NCI-H748 treated with DMSO at 0.1 percent for 48 hours (cell line): Measurements from ENCODE around the gene POLR2C.
"Not testable (repeated sequence)": the region's sequence is repeated elsewhere in the genome, so short reads cannot be mapped to it uniquely, and the experiment has no call there.

Source experiments
- DNase-seq: peaks from one replicate; lab custom pipeline; 2025; lab: John Stamatoyannopoulos, UW

POLR2C gene

GRCh38 chr16:57479976-57480753 lies 17.7 kb downstream of the POLR2C start:
- DNase-seq: no peak

- no peak for DNase-seq
These were observed 18.3 kb downstream of the POLR2C start for GRCh38 chr16:57480754-57481230.

- no peak for DNase-seq
These were observed 18.9 kb downstream of the POLR2C start for GRCh38 chr16:57481421-57481820.

- no peak for DNase-seq
These were observed 20.5 kb downstream of the POLR2C start for GRCh38 chr16:57482845-57483545.

- no peak for DNase-seq
These were observed 21.4 kb downstream of the POLR2C start for GRCh38 chr16:57483725-57484514.

- no peak for DNase-seq
These were observed 22.1 kb downstream of the POLR2C start for GRCh38 chr16:57484515-57485005.

- DNase-seq: no peak
These were observed 22.8 kb downstream of the POLR2C start for GRCh38 chr16:57485091-57485915.

GRCh38 chr16:57485916-57486857 lies 23.7 kb downstream of the POLR2C start, which contains the start of gene DOK4:
DOK4 (minus strand) TSS chr16:57486493; CDS start chr16:57479507, 6,986 bp downstream.
- DNase-seq: peak; percentile 4

- DNase-seq: no peak
These were observed 24.7 kb downstream of the POLR2C start for GRCh38 chr16:57486858-57487834.

GRCh38 chr16:57489229-57489628 lies 26.8 kb downstream of the POLR2C start:
- DNase-seq: no peak

- no peak for DNase-seq
These were observed 31.3 kb downstream of the POLR2C start for GRCh38 chr16:57493767-57494166.

GRCh38 chr16:57497121-57497520 lies 34.6 kb downstream of the POLR2C start:
- no peak for DNase-seq

GRCh38 chr16:57498031-57498430 lies 35.6 kb downstream of the POLR2C start:
- DNase-seq: no peak

- DNase-seq: not testable (repeated sequence)
These were observed 37.5 kb downstream of the POLR2C start for GRCh38 chr16:57499941-57500340.

GRCh38 chr16:57500578-57501111 lies 38.2 kb downstream of the POLR2C start:
- DNase-seq: no peak

GRCh38 chr16:57501492-57501891 lies 39.0 kb downstream of the POLR2C start:
- no peak for DNase-seq

GRCh38 chr16:57502048-57502775 lies 39.7 kb downstream of the POLR2C start:
- DNase-seq: peak; percentile 30

GRCh38 chr16:57503366-57503765 lies 40.9 kb downstream of the POLR2C start:
- no peak for DNase-seq
